Fibroblast of lung (primary cell): ENCODE results near the gene SULF2. TPM values are rescaled to one million over a fixed set of nuclear protein-coding genes. Genes with fewer than 3 reads are reported as not detected.
A peak's percentile ranks its signal among the peaks of the same experiment; 100 is the strongest.

ENCODE experiments used
- DNase-seq, 2 donors: peaks; one replicate each; pipeline versions ENCODE4 v3.0.0 to v3.0.0-alpha.2; 2010; ENCODE audit warnings: low read depth in 2 of 2
- H2AFZ ChIP-seq: 2 replicates; pipeline ENCODE4 v1.5.1; 2012; ENCODE audit warnings: low read length, control low read depth, inconsistent platforms
- H3K27ac ChIP-seq: 2 replicates; pipeline ENCODE4 v1.5.1; 2011; ENCODE audit warnings: low read length, control low read depth; ENCODE audit not compliant: insufficient read depth
- H3K27me3 ChIP-seq: 2 replicates; pipeline ENCODE4 v1.5.1; 2011; ENCODE audit warnings: mild to moderate bottlenecking, low read length; ENCODE audit not compliant: control insufficient read depth, insufficient read depth
- H3K36me3 ChIP-seq: 2 replicates; pipeline ENCODE4 v1.5.1; 2011; ENCODE audit warnings: low read length; ENCODE audit not compliant: control insufficient read depth, insufficient read depth
- H3K4me1 ChIP-seq: 2 replicates; pipeline ENCODE4 v1.5.1; 2011; ENCODE audit warnings: low read length; ENCODE audit not compliant: control insufficient read depth, insufficient read depth; ENCODE audit errors: extremely low read depth
- H3K4me2 ChIP-seq: 2 replicates; pipeline ENCODE4 v1.5.1; 2011; ENCODE audit warnings: low read length, control low read depth; ENCODE audit not compliant: insufficient read depth; ENCODE audit errors: extremely low read depth
- H3K4me3 ChIP-seq, 4 experiments: fragments of 200-600 bp in 1 of 4; sonication (generic) in 1 of 4; replicated peaks in 1 of 4; 2 replicates each; pipeline ENCODE4 v1.5.1; 2011 to 2016; ENCODE audit warnings: low read length in 4 of 4, low read depth in 3 of 4, mild to moderate bottlenecking in 3 of 4, control low read depth in 2 of 4, inconsistent platforms in 1 of 4, mixed read lengths in 1 of 4; ENCODE audit not compliant: insufficient read depth in 1 of 4; ENCODE audit errors: control extremely low read depth in 1 of 4
- H3K79me2 ChIP-seq: 2 replicates; pipeline ENCODE4 v1.5.1; 2012; ENCODE audit warnings: mild to moderate bottlenecking, low read length, inconsistent platforms; ENCODE audit not compliant: control insufficient read depth, insufficient read depth
- H3K9ac ChIP-seq: 2 replicates; pipeline ENCODE4 v1.5.1; 2011; ENCODE audit warnings: mild to moderate bottlenecking, low read length, control low read depth; ENCODE audit not compliant: insufficient read depth
- H3K9me3 ChIP-seq: 2 replicates; pipeline ENCODE4 v1.5.1; 2012; ENCODE audit warnings: low read depth, low read length; ENCODE audit not compliant: control insufficient read depth, insufficient read depth
- H4K20me1 ChIP-seq: 2 replicates; pipeline ENCODE4 v1.5.1; 2011; ENCODE audit warnings: low read length; ENCODE audit not compliant: control insufficient read depth, insufficient read depth; ENCODE audit errors: extremely low read depth
- EZH2 ChIP-seq: IDR thresholded peaks from 2 replicates; pipeline ENCODE4 v1.5.1; 2012; ENCODE audit warnings: low read length, control low read depth, mild to moderate bottlenecking; ENCODE audit errors: missing control alignments
- polyA plus RNA-seq, 2 donors: library from polyadenylated mRNA; depleted of rRNA in 1 of 2; stranded (reverse) in 1 of 2; unstranded in 1 of 2; fragments of >200 nt; gene quantifications; 2 replicates each; pipeline ENCODE4 v1.2.1, GENCODE V29; 2011 to 2012; ENCODE audit warnings: missing spikeins in 1 of 2
- total RNA-seq: library from RNA; depleted of rRNA; stranded (reverse); fragments of >200 nt; gene quantifications from 2 replicates; pipeline ENCODE4 v1.2.1, GENCODE V29; 2014
- TF ChIP-seq, protein P1 (sequence below), 2 donors: IDR thresholded peaks in 1 of 2; conservative IDR thresholded peaks in 1 of 2; 1 replicate in 1 of 2; 2 replicates in 1 of 2; pipeline ENCODE4 v1.5.1; 2011 to 2012; ENCODE audit warnings: low read length in 2 of 2, control low read depth in 1 of 2, inconsistent platforms in 1 of 2, low read depth in 1 of 2, mild to moderate bottlenecking in 1 of 2

SULF2 gene
- total and polyA plus RNA-seq, 2 donors (not counting 1 experiment from before 2014, with no cell fraction given): 0.26 to 9.6 TPM

DNA sequence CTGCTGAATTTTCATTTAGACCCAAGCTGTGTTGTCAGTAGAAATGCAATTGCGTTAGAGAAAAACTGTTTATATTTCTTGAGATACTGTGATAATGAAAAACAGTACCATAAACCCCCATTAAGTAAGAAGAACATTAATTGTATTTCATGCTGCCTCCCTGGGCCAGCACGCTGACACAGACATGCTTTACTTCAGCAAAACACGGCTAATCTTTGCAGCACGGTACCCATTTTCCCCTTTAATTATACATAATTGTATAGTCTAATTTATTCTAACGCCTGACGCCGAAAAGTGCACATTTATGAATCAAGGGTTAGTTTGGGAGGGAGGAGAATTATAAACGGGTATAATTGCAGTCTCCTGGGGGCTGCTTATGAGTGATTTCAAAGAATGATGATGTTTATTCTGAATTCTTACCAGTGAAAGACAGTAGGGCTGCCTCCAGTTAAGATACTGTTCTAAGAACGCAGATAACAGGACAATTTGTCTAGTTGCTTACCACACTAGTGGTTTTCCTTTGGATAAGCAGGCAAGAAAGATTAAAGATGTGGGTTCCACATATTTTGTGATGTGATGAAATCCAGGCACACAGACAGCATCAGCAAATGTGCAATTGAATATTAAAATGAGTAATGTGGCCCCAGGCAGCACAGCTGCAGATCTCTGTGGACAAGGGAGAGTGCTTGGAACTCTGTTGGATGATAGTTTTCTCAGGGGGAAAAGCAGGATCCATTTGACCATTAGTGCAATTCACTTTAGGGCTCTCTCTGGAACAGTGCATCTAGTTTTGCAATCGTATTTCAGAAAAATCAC, 4.7 kb upstream of the SULF2 start:
- no peaks in the 10 kb centered on the region for H4K20me1 ChIP-seq
- H2AFZ ChIP-seq: no peak overlapping the region
- TF ChIP-seq, protein P1, sequence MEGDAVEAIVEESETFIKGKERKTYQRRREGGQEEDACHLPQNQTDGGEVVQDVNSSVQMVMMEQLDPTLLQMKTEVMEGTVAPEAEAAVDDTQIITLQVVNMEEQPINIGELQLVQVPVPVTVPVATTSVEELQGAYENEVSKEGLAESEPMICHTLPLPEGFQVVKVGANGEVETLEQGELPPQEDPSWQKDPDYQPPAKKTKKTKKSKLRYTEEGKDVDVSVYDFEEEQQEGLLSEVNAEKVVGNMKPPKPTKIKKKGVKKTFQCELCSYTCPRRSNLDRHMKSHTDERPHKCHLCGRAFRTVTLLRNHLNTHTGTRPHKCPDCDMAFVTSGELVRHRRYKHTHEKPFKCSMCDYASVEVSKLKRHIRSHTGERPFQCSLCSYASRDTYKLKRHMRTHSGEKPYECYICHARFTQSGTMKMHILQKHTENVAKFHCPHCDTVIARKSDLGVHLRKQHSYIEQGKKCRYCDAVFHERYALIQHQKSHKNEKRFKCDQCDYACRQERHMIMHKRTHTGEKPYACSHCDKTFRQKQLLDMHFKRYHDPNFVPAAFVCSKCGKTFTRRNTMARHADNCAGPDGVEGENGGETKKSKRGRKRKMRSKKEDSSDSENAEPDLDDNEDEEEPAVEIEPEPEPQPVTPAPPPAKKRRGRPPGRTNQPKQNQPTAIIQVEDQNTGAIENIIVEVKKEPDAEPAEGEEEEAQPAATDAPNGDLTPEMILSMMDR (conservative IDR thresholded peaks at IDR 0.05 in 1 of 2, IDR thresholded peaks at IDR 0.05 in 1 of 2; ENCODE audit: low read depth in 1 of 2, low read length in 2 of 2): no peak
- no peak for TF ChIP-seq EZH2
- no peaks in the 10 kb centered on the region for H3K9me3 ChIP-seq
- peaks cover 2% of the 10 kb centered on the region for H3K4me1 ChIP-seq
- H3K79me2 ChIP-seq: no peaks in the 10 kb centered on the region
- no peak overlapping the region for H3K4me3 ChIP-seq
- H3K27ac ChIP-seq: no peak overlapping the region
- no peaks in the 10 kb centered on the region for H3K36me3 ChIP-seq
- no peak overlapping the region for H3K9ac ChIP-seq
- H3K4me2 ChIP-seq: no peak overlapping the region
- peaks cover 15% of the 10 kb centered on the region for H3K27me3 ChIP-seq
- DNase-seq: peak; percentile 89 to 98

DNA sequence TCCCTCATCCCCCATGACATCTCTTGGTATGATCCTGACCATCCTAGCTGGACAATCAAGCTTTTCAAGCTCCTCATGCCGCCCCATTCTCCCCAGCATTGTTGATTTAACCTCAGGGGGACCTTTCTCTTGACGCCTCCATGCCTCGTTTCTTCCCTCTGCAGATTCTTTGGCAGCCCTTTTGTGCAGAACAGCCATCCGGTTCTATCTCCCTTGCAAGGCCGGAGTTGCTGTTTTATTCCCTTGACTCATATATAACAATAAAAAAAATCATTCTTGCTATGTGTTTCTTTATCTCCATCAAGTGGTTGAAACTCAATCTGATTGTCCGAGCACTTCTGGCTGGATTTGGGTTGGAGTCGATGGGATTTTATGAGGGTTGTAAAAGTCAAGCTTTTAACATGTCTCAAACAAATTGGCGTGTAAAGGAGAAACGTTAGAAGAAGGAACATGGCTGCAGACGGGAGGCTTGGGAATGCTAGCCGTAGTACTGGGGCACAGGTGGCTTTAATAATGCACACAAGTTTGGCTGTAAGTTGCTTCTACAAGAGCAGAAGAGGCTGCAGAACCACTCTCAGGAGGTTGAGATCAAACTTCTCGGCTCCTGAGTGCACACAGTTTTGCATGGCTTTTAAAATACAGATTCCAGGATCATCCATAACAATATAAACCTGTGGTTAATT, 3.9 kb upstream of the SULF2 start:
- peaks cover 2% of the 10 kb centered on the region for H3K4me1 ChIP-seq
- H3K4me3 ChIP-seq: no peak overlapping the region
- H3K79me2 ChIP-seq: no peaks in the 10 kb centered on the region
- no peak overlapping the region for H3K27ac ChIP-seq
- no peaks in the 10 kb centered on the region for H3K9me3 ChIP-seq
- DNase-seq: peak in 1 of 2 donors; percentile 68
- peaks cover 21% of the 10 kb centered on the region for H3K27me3 ChIP-seq
- no peak overlapping the region for H3K4me2 ChIP-seq
- TF ChIP-seq EZH2: no peak
- TF ChIP-seq, protein P1 (conservative IDR thresholded peaks at IDR 0.05 in 1 of 2, IDR thresholded peaks at IDR 0.05 in 1 of 2; ENCODE audit: low read depth in 1 of 2, low read length in 2 of 2): no peak
- H2AFZ ChIP-seq: no peak overlapping the region
- no peaks in the 10 kb centered on the region for H3K36me3 ChIP-seq
- no peak overlapping the region for H3K9ac ChIP-seq
- no peaks in the 10 kb centered on the region for H4K20me1 ChIP-seq

DNA sequence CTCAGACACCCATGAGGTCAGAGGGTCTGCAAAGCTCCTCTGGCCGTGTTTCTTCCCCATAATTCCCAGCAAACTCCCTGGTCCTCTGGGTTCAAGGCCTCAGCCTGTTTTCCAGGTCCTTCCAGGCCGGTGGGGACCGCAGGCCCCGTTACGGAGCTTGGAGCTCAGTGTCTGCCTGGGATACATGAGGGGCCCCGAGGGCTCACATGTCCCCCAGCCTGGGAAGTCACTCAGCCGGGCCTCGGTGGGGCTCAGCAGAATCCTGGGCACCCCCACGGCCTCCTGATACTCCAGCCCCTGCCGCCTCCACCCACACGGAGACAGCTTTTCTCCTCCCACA, 3.4 kb upstream of the SULF2 start:
- no peak overlapping the region for H3K4me3 ChIP-seq
- no peak overlapping the region for H3K9ac ChIP-seq
- H3K79me2 ChIP-seq: no peaks in the 10 kb centered on the region
- no peak overlapping the region for H3K4me2 ChIP-seq
- no peak for DNase-seq
- H3K27me3 ChIP-seq: peaks cover 26% of the 10 kb centered on the region
- H3K27ac ChIP-seq: no peak overlapping the region
- H3K4me1 ChIP-seq: peaks cover 2% of the 10 kb centered on the region
- no peaks in the 10 kb centered on the region for H3K36me3 ChIP-seq
- no peak for TF ChIP-seq EZH2
- TF ChIP-seq, protein P1 (conservative IDR thresholded peaks at IDR 0.05 in 1 of 2, IDR thresholded peaks at IDR 0.05 in 1 of 2; ENCODE audit: low read depth in 1 of 2, low read length in 2 of 2): no peak
- H4K20me1 ChIP-seq: no peaks in the 10 kb centered on the region
- no peaks in the 10 kb centered on the region for H3K9me3 ChIP-seq
- H2AFZ ChIP-seq: no peak overlapping the region
